Activated naive CD4-positive, alpha-beta T cell treated with anti-CD3 and anti-CD28 coated beads for 36 hours (primary cell): ENCODE measurements around the gene SLC6A6. TPM values are rescaled to one million over a fixed set of nuclear protein-coding genes. Genes with fewer than 3 reads are reported as not detected.
"Not testable (repeated sequence)": the region's sequence is repeated elsewhere in the genome, so short reads cannot be mapped to it uniquely, and the experiment has no call there.

Experiments used
- CTCF ChIA-PET: fragments of 350-600 bp; sonication (Branson Sonifier 250); formaldehyde crosslinking; loops from one replicate; lab custom pipeline; 2021; ENCODE audit warnings: antibody characterized with exemption; lab: Charles Lee
- DNase-seq: peaks from one replicate; pipeline ENCODE4 v3.0.0-alpha.2; 2020
- H3K27ac Mint-ChIP-seq: one replicate; pipeline ENCODE4 v1.8.0; 2021; ENCODE audit warnings: mild to moderate bottlenecking, mixed read lengths
- H3K27me3 Mint-ChIP-seq: one replicate; pipeline ENCODE4 v1.8.0; 2021; ENCODE audit warnings: low read depth, mixed read lengths
- H3K36me3 Mint-ChIP-seq: one replicate; pipeline ENCODE4 v1.8.0; 2021; ENCODE audit warnings: low read depth, mixed read lengths
- H3K4me1 Mint-ChIP-seq: one replicate; pipeline ENCODE4 v1.8.0; 2021; ENCODE audit warnings: low read depth, mixed read lengths
- H3K4me3 Mint-ChIP-seq: one replicate; pipeline ENCODE4 v1.8.0; 2021; ENCODE audit warnings: mild to moderate bottlenecking, moderate library complexity, mixed read lengths
- H3K9me3 Mint-ChIP-seq: one replicate; pipeline ENCODE4 v1.8.0; 2021; ENCODE audit warnings: mixed read lengths
- intact Hi-C: fragments of 100-400 bp; cut with micrococcal nuclease; formaldehyde crosslinking; loops from one replicate; pipeline ENCODE4 v1.15.1; 2023
- total RNA-seq, 2 experiments: library from RNA; stranded (reverse); gene quantifications; one replicate each; pipeline ENCODE4 v1.2.3, GENCODE V29; 2021

Gene SLC6A6
- total RNA-seq, 2 experiments from 2014 or later = 32.2 to 36.9 TPM

DNA sequence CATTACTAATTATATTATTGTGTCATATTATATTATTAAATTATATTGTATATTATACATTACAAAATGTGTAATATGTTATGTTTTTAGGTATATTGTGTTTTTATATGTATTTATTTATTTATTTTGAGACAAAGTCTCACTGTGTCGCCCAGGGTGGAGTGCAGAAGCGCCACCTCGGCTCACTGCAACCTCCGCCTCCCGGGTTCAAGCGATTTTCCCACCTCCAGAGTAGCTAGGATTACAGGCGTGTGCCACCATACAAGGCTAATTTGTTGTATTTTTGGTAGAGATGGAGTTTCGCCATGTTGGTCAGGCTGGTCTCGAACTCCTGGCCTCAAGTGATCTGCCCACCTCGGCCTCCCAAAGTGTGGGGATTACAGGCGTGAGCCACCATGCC is 113.1 kb downstream of the SLC6A6 start:
- H3K4me1 Mint-ChIP-seq, H3K27me3 Mint-ChIP-seq, DNase-seq, CTCF ChIA-PET, H3K9me3 Mint-ChIP-seq, H3K4me3 Mint-ChIP-seq, H3K36me3 Mint-ChIP-seq, H3K27ac Mint-ChIP-seq, intact Hi-C loops: not testable (repeated sequence)

DNA sequence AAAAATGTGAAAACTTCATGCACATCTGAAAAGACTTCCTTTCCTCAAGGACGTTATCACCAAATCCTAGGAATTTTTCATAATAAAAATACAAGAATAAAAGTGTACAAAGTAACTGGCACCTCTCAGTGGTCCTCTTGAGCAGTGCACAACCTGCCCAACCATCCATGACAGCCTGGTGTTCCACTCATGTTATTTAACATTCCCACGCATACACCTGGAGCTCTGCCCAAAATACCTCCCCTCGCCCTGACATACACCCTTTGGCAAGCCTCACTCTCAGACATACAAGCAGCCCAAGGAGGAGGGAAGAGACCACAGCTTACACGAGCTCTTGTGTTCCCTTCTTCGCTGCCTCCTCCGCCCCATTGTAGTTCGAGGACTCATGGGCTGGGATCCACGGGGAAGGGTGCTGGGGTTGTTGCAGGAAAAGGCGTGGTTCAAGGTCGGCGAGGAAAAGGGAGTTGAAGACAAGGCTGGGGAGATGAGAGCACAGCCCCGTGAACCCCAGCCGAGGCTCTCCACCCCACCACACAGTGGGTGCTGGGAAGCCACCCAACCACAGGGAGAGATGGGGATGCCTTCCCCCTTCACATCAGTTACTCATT is 114.4 kb downstream of the SLC6A6 start:
- Mint-ChIP-seq H3K27me3 (no peaks in the 10 kb centered on the region), H3K4me3 (no peak overlapping the region), H3K36me3 (no peaks in the 10 kb centered on the region), H3K9me3 (no peaks in the 10 kb centered on the region), H3K4me1 (no peaks in the 10 kb centered on the region), H3K27ac (no peak overlapping the region)
- no peak for DNase-seq
- CTCF ChIA-PET = no interaction called here
- intact Hi-C loops = no loop called here

DNA sequence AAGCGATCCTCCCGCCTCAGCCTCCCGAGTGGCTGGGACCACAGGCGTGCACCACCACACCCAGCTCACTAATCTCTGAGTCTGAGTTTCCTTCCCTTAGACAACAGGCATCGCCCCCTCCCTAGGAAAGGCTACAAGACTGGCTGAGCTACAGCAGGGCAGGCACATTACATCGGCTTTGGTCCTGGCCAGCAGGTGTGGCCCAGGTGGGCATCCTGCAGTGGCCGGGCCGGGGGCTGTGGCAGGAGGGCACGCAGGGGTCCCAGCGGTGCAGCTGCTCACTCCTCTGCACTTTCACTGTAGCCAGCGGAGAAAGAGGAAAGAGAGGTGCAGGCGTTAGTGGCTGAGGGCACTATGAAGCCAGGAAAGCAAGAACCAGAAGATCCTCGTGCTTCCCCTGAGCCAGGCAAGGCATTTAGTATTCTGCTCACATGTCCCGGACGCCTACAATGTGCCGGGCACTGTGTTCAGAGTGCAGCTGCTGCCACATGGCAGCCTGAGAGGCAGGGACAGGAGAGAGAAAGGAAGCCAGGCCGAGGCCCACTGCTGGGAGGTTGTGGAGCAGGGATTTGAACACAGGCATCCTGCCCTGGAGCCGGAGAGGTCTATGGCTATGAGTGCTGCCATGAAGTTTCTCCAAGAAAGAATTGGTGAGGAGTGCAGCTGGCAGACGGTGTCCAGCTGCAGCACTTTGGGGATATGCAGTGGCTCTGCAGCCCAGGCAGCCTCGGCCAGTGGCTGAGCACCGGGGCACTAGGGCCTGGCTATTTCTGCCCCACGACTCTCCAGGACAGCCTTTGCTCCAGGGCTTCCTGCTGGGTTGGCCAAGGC is 115.4 kb downstream of the SLC6A6 start:
- no peaks in the 10 kb centered on the region for H3K36me3 Mint-ChIP-seq
- DNase-seq = no peak
- H3K27ac Mint-ChIP-seq = no peak overlapping the region
- H3K9me3 Mint-ChIP-seq = no peaks in the 10 kb centered on the region
- no peaks in the 10 kb centered on the region for H3K27me3 Mint-ChIP-seq
- CTCF ChIA-PET = no interaction called here
- no peaks in the 10 kb centered on the region for H3K4me1 Mint-ChIP-seq
- H3K4me3 Mint-ChIP-seq = no peak overlapping the region
- intact Hi-C loops = no loop called here

DNA sequence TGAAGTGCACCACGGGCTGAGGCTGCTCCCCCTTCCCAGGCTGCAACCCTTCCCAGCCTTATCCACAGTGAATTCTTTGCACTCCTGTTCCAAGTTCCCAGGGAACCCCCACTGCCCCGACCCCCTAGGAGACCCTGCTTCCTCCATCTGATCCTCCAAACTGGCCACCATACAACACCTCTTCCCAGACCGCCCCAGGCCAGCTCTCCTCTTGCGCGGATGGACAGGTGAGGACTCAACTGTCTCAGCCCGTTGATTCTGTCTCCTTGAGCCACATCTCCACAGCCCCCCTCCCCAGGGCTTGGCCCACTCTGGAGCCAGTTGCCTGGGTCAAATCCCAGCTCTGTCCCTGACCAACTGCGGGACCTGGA is 116.0 kb downstream of the SLC6A6 start:
- no peaks in the 10 kb centered on the region for H3K36me3 Mint-ChIP-seq
- no peaks in the 10 kb centered on the region for H3K4me1 Mint-ChIP-seq
- H3K9me3 Mint-ChIP-seq = no peaks in the 10 kb centered on the region
- no peak overlapping the region for H3K4me3 Mint-ChIP-seq
- intact Hi-C loops = no loop called here
- no peak for DNase-seq
- CTCF ChIA-PET = interaction anchor here (1.1 kb wide), 1 partner anchor 12 kb away, joined by 3 read pairs; no protein-coding TSS in a partner anchor
- H3K27ac Mint-ChIP-seq = no peak overlapping the region
- H3K27me3 Mint-ChIP-seq = peaks cover 3% of the 10 kb centered on the region

DNA sequence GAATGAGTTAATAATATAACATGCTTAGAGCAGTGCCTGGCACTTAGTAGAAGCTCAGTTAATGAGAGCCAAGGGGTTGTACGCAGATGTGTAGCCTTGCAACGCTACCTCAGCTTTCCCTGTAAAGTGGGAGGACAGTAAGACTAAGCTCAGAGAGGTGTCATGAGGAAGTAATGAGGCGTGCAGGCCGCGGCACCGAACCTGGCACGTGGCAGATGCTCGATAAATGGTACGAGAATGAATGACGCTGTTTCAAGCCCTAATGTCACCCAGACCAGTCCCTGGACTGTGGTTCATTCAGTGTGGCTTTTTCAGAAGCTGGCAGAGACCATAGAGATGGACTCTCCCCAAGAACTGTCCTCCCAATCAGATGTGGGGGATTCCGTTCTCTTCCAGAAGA is 116.5 kb downstream of the SLC6A6 start:
- intact Hi-C loops = no loop called here
- no peak for DNase-seq
- Mint-ChIP-seq H3K4me1 (no peaks in the 10 kb centered on the region), H3K27ac (no peak overlapping the region), H3K4me3 (no peak overlapping the region), H3K36me3 (no peaks in the 10 kb centered on the region), H3K9me3 (no peaks in the 10 kb centered on the region), H3K27me3 (peaks cover 3% of the 10 kb centered on the region)
- CTCF ChIA-PET = interaction anchor here (1.1 to 1.4 kb wide), 2 partner anchors 11 to 12 kb away, joined by 3 to 4 read pairs; no protein-coding TSS in a partner anchor

DNA sequence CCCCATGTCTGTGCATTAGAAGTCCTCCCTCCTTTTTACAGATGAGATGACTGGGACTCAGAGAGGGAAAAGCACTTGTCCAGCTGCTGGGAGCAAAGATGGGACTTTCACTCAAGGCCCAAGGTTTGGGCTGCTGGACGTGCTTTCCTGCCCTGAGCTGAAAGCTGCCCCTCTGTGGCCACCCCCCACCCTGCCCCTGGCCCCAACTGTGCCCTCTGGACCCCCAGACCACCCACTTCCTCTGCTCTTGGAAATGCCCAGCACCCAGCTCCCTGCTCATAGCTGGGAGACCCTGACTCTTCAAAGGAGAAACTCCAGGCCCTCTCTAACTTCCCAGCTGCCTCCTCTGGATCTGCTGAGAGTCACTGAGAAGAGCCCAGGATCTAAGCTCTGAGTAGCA is 117.0 kb downstream of the SLC6A6 start:
- no peaks in the 10 kb centered on the region for H3K36me3 Mint-ChIP-seq
- H3K27me3 Mint-ChIP-seq = peaks cover 3% of the 10 kb centered on the region
- no peak overlapping the region for H3K4me3 Mint-ChIP-seq
- intact Hi-C loops = no loop called here
- H3K27ac Mint-ChIP-seq = no peak overlapping the region
- CTCF ChIA-PET = interaction anchor here (1.1 to 1.4 kb wide), 2 partner anchors 11 to 12 kb away, joined by 3 to 4 read pairs; no protein-coding TSS in a partner anchor
- H3K4me1 Mint-ChIP-seq = no peaks in the 10 kb centered on the region
- no peak for DNase-seq
- no peaks in the 10 kb centered on the region for H3K9me3 Mint-ChIP-seq

DNA sequence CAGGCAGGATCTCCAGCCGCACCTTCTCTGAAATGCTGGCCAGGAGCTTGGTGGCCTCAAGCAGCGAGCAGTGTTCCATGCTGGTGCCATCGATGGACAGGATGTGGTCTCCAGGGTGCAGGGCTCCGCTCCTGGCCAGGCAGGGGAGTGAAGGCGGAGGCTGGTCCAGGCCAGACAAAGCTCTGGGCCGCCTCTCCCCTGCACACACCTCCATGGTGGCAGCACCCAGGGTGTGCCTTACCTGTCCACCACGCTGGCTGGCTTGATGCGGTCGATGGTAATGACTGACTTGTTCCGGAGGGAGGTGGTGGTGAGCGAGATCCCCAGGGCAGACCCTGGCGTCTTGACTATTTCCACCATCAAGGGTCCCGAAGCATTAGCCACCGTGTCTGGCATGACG is 117.7 kb downstream of the SLC6A6 start:
- intact Hi-C loops = no loop called here
- no peak overlapping the region for H3K4me3 Mint-ChIP-seq

DNA sequence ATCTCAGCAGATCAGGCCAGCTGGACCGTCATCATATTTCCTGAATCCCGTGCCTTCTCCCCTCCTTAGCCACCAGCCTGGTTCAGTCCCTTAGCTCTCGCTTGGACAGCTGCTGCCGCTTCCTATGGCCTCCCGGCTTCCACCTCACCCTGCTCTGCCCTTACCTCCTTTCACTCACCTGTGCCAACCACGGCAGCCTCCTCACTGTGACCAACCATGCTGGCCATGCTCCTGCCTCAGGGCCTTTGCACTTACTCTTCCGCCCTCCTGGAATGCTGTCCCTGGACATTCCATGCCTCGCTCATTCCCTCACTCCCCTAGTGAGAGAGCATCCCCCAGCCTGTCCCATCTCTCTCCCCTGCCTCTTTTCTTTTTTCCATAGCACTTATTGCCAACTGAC is 118.6 kb downstream of the SLC6A6 start:
- no peak for DNase-seq
- H3K27me3 Mint-ChIP-seq = peaks cover 3% of the 10 kb centered on the region
- H3K9me3 Mint-ChIP-seq = no peaks in the 10 kb centered on the region
- H3K27ac Mint-ChIP-seq = no peak overlapping the region
- H3K4me1 Mint-ChIP-seq = no peaks in the 10 kb centered on the region
- no peak overlapping the region for H3K4me3 Mint-ChIP-seq
- H3K36me3 Mint-ChIP-seq = no peaks in the 10 kb centered on the region
- intact Hi-C loops = no loop called here
- CTCF ChIA-PET = no interaction called here

More for the DNA sequence above, 117.7 kb downstream of the SLC6A6 start:
- CTCF ChIA-PET = interaction anchor here (1.4 kb wide), 1 partner anchor 12 kb away, joined by 4 read pairs; no protein-coding TSS in a partner anchor
- no peak overlapping the region for H3K27ac Mint-ChIP-seq
- H3K27me3 Mint-ChIP-seq = peaks cover 3% of the 10 kb centered on the region
- DNase-seq = no peak
- no peaks in the 10 kb centered on the region for H3K4me1 Mint-ChIP-seq
- H3K36me3 Mint-ChIP-seq = no peaks in the 10 kb centered on the region
- H3K9me3 Mint-ChIP-seq = no peaks in the 10 kb centered on the region

DNA sequence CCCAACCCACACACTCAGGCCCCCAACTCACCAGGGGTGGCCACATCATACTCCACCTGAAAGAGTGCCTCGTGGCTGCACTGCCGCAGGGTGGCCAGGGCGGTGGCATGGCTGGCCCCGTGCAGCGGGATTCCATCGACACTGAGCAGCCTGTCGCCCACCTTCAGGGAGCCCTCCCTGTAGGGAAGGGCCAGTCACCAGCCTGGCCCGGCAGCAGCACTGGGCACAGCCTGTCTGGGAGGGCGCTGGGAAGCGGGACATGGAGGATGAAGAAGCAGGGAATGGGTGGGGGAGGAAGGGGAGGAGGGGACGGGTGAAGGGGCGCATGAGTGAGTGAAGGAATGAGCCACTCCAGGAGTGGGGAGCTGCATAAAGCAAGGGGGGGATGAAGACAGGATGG is 119.2 kb downstream of the SLC6A6 start:
- peaks cover 3% of the 10 kb centered on the region for H3K27me3 Mint-ChIP-seq
- no peaks in the 10 kb centered on the region for H3K4me1 Mint-ChIP-seq
- CTCF ChIA-PET = no interaction called here
- no peak for DNase-seq
- H3K9me3 Mint-ChIP-seq = no peaks in the 10 kb centered on the region
- H3K27ac Mint-ChIP-seq = no peak overlapping the region
- H3K36me3 Mint-ChIP-seq = no peaks in the 10 kb centered on the region
- intact Hi-C loops = no loop called here
- no peak overlapping the region for H3K4me3 Mint-ChIP-seq

DNA sequence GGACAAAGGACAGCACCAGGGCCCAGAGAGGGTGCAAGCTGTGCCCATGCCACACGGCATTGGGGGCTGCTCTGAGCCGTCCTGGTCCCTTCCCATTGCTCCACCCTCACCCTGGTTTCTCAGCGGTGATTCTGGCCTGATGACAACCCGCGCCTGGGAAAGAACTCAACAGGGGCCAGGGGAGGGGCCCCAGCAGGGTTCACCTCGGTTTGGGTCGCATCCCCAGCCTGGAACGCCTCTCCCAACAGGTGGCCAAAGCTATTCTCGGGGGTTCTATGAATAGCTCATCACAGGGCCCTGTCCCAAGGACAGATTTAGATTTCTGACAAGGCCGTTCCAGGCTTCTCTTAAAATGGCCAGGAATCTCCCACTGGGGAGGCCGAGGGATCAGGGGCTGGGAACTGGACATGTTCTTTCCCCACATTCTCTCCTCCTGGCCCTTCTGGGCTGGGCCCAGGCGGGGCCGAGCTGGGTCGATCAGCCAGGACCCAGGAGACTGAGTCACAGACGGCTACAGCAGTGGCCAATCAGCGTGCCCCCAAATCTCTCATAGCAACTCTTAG is 119.8 kb downstream of the SLC6A6 start:
- H3K9me3 Mint-ChIP-seq = no peaks in the 10 kb centered on the region
- no peaks in the 10 kb centered on the region for H3K4me1 Mint-ChIP-seq
- intact Hi-C loops = no loop called here
- no peak overlapping the region for H3K27ac Mint-ChIP-seq
- H3K27me3 Mint-ChIP-seq = peaks cover 3% of the 10 kb centered on the region
- H3K36me3 Mint-ChIP-seq = no peaks in the 10 kb centered on the region
- CTCF ChIA-PET = no interaction called here
- DNase-seq = no peak
- H3K4me3 Mint-ChIP-seq = no peak overlapping the region

DNA sequence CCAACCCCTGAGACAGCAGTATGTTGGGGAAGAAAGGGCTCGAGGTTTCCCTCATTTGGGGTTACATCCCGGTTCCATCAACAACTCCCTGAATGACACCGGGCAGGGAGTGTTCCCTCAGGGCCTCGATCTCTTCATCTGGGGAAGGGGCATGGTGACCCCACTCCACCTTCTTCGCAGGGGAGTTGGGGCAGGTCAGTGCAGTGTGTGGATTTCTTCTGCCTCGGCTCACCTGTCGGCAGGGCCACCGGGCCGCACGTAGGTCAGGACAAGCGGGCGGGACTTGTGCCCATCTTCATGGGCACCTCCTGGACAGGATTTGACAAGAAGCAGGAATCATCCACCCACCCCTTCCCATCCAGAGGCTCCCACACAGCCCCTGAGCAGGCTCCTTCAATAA is 120.4 kb downstream of the SLC6A6 start:
- H3K36me3 Mint-ChIP-seq = no peaks in the 10 kb centered on the region
- no peak overlapping the region for H3K27ac Mint-ChIP-seq
- no peaks in the 10 kb centered on the region for H3K9me3 Mint-ChIP-seq
- CTCF ChIA-PET = no interaction called here
- no peak overlapping the region for H3K4me3 Mint-ChIP-seq
- H3K27me3 Mint-ChIP-seq = peaks cover 3% of the 10 kb centered on the region
- no peaks in the 10 kb centered on the region for H3K4me1 Mint-ChIP-seq
- intact Hi-C loops = no loop called here
- no peak for DNase-seq

DNA sequence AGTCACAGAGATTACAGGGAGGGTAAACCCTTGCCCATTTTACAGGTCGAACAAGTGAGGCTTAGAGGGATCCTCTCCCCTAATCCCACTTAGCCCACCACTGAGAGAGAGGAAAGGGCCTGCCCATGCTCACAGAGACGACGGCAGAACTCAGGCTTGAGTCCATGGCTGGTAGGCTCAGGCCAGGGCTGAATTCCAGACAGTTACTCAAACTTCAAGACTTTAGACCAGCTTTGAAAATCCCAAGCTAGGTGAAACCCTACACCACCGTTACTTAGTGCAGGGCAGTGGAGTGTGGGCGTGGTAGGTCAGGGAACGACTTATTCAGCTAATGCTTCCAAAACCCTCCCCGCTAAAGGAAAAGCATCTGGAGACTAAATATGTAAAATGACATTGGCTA is 121.4 kb downstream of the SLC6A6 start:
- H3K27me3 Mint-ChIP-seq = peaks cover 3% of the 10 kb centered on the region
- intact Hi-C loops = no loop called here
- H3K27ac Mint-ChIP-seq = no peak overlapping the region
- no peaks in the 10 kb centered on the region for H3K9me3 Mint-ChIP-seq
- no peaks in the 10 kb centered on the region for H3K36me3 Mint-ChIP-seq
- H3K4me1 Mint-ChIP-seq = no peaks in the 10 kb centered on the region
- CTCF ChIA-PET = interaction anchor here (0.8 kb wide), 1 partner anchor 264 kb away, joined by 3 read pairs; no protein-coding TSS in a partner anchor
- no peak overlapping the region for H3K4me3 Mint-ChIP-seq
- no peak for DNase-seq
